Mucosa of descending colon (tissue), 3 donors: Measurements from ENCODE around the gene DENND2A. TPM values are rescaled to one million over a fixed set of nuclear protein-coding genes. Genes with fewer than 3 reads are reported as not detected.
"Not testable (repeated sequence)": the region's sequence is repeated elsewhere in the genome, so short reads cannot be mapped to it uniquely, and the experiment has no call there.

Experiments
- ATAC-seq: fragments of 200-7000 bp; cut with Tn5 transposase; one replicate; pipeline ENCODE4 v1.9.1; 2020; ENCODE audit warnings: mild to moderate bottlenecking, moderate library complexity
- DNase-seq, 3 donors: peaks; one replicate each; pipeline ENCODE4 v3.0.0-alpha.2; 2020
- H3K36me3 ChIP-seq: fragments of 200-600 bp; one replicate; pipeline ENCODE4 v1.8.0; 2021; ENCODE audit warnings: low read depth, mild to moderate bottlenecking
- H3K4me1 ChIP-seq: fragments of 200-600 bp; one replicate; pipeline ENCODE4 v1.8.0; 2021; ENCODE audit warnings: low read depth, mild to moderate bottlenecking
- H3K4me3 ChIP-seq: fragments of 200-600 bp; one replicate; pipeline ENCODE4 v1.8.0; 2021; ENCODE audit warnings: mild to moderate bottlenecking
- H3K9me3 ChIP-seq: fragments of 200-600 bp; one replicate; pipeline ENCODE4 v1.8.0; 2021; ENCODE audit warnings: mild to moderate bottlenecking
- intact Hi-C, 2 donors: fragments of 100-400 bp; cut with DNase I in 1 of 2; cut with micrococcal nuclease in 1 of 2; formaldehyde crosslinking; loops; one replicate each; pipeline versions ENCODE4 v1.11.0 to v1.11.1; 2022; cut with DNase I, micrococcal nuclease
- total RNA-seq, 3 donors: library from RNA; stranded (reverse); fragmentation: NEBNext Ultra II Directional in 2 of 3; extraction: Animal tissue kit (Norgen Biotek cat#: 25700) in 2 of 3; gene quantifications; one replicate each; pipeline versions ENCODE4 v1.2.1 to v1.2.4, GENCODE V29; 2021 to 2023
- TF ChIP-seq, protein P1 (sequence below): fragments of 200-600 bp; IDR thresholded peaks from one replicate; pipeline ENCODE4 v1.8.0; 2022; ENCODE audit warnings: antibody characterized with exemption, mild to moderate bottlenecking
- donor health status: DM: no; HTN: no; CAD: no; lungs with moderate emphysema.
- donor health status: DM: no; HTN: no; CAD: no.
- donor health status: DM: no; HTN: yes; CAD: no.

Gene DENND2A
- total RNA-seq, 3 donors from 2014 or later: 8.4 to 17.7 (median 10.1) TPM

DNA sequence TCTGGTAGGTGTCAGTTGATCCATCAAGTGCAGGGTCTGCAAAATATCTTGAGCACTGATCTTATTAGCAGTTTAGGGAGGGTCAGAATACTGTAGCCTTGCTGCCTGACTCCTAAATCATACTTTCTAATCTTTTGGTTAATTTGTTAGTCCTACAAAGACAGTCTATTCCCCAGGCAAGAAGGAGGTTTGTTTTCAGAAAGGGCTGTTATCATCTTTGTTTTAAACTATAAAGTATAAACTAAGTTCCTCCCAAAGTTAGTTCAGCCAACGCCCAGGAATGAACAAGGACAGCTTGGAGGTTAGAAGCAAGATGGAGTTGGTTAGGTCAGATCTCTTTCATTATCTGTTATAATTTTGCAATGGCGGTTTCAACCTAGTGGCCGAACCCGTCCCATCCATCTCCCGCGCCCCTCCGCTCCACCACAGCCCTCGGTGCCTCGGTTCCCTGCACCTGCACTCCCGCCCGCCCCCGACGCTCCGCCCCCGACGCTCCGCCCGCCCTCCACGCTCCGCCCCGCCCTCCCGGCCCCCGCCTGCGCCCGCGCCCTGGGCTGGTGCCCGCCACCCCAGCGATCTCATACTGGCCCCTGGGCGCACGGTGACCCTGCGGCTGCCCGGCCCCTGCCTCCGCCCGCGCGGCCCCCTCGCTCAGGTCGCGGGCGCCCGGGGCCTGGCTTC lies 31.9 kb upstream of the DENND2A start, which contains the start of gene ADCK2:
TSS of gene ADCK2 (plus strand) at position 564 of the 681 bp plus-strand sequence. CDS start 386 bp downstream, outside the sequence.
- ATAC-seq: peak; percentile 80
- intact Hi-C loops: no loop called here
- H3K4me3 ChIP-seq: peak within 1 kb of the TSS; percentile 39
- peak; percentile 81 to 87 (median 81) for DNase-seq
- peaks cover 24% of the 10 kb centered on the region for H3K4me1 ChIP-seq
- TF ChIP-seq, protein P1, sequence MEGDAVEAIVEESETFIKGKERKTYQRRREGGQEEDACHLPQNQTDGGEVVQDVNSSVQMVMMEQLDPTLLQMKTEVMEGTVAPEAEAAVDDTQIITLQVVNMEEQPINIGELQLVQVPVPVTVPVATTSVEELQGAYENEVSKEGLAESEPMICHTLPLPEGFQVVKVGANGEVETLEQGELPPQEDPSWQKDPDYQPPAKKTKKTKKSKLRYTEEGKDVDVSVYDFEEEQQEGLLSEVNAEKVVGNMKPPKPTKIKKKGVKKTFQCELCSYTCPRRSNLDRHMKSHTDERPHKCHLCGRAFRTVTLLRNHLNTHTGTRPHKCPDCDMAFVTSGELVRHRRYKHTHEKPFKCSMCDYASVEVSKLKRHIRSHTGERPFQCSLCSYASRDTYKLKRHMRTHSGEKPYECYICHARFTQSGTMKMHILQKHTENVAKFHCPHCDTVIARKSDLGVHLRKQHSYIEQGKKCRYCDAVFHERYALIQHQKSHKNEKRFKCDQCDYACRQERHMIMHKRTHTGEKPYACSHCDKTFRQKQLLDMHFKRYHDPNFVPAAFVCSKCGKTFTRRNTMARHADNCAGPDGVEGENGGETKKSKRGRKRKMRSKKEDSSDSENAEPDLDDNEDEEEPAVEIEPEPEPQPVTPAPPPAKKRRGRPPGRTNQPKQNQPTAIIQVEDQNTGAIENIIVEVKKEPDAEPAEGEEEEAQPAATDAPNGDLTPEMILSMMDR: no peak
- no peaks in the 10 kb centered on the region for H3K36me3 ChIP-seq
- H3K9me3 ChIP-seq: no peaks in the 10 kb centered on the region

DNA sequence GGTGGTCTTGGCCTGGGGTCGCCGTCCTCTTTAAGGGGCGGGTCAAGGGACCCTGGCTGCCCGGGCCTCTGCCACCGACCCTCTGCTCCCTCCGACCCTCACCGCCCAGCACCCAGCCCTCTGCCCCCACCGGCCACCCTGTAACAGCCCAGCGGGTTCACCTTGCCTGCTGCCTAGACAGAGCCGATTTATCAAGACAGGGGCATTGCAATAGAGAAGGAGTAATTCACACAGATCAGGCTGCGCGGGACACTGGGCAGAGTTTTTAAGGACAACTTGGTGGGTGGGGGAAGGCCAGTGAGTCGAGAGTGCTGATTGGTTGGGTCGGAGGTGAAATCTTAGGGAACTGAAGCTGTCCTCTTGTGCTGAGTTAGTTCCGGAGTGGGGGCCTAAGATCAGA lies 31.4 kb upstream of the DENND2A start:
- ATAC-seq (no peak), DNase-seq (peak in 2 of 3 donors; percentile 43 to 64)
- intact Hi-C loops: no loop called here
- H3K9me3 ChIP-seq: no peaks in the 10 kb centered on the region
- H3K36me3 ChIP-seq: no peaks in the 10 kb centered on the region
- TF ChIP-seq, protein P1: no peak
- no peak overlapping the region for H3K4me3 ChIP-seq
- H3K4me1 ChIP-seq: peaks cover 24% of the 10 kb centered on the region

DNA sequence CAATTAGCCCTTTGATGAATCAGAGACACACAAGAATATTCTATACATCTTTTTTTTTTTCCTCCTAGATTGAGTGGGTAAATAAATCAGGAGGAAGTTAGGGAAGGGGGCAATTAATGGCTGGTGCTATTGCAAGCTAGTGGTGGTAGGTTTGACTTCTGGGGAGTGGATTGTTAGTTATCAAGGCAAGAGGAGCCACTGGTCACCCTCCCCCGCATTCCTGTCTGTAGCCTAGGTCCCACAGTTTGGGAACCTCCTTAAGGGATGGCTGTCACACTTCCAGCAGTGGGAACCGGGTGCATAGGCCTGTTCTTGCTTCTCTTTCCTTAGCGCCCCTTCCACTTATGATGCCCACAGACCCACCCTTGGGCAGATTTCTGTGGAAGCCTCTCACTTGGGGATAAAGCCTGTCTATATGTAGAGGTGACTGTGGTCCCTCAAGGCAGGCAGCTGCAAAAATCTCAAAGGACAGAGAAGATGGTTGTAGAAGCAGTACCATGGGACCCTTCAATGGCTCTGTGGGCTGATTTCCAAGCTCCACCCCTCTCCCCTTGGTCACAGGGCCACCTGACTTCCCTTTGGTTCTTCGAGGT lies 29.8 kb upstream of the DENND2A start:
- no peaks in the 10 kb centered on the region for H3K9me3 ChIP-seq

DNA sequence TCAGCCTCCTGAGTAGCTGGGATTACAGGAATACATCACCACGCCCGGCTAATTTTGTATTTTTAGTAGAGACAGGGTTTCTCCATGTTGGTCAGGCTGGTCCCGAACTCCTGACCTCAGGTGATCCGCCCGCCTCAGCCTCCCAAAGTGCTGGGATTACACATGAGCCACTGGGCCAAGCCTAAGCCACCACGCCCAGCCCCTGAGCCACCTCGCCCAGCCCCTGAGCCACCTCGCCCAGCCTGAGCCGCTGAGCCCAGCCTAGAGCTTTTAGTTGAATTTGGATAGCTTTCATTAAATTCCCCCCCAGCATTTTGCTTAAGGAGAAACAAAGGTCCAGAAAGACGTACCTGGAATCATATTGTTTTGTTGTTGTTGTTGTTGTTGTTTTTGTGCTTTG lies 29.2 kb upstream of the DENND2A start:
- H3K4me3 ChIP-seq, H3K36me3 ChIP-seq, intact Hi-C loops, ATAC-seq, H3K9me3 ChIP-seq: not testable (repeated sequence)
- peaks cover 18% of the 10 kb centered on the region for H3K4me1 ChIP-seq
- DNase-seq: peak in 1 of 3 donors; percentile 27

More for the DNA sequence above, 29.8 kb upstream of the DENND2A start:
- intact Hi-C loops: no loop called here
- DNase-seq (peak in 1 of 3 donors; percentile 11), ATAC-seq (no peak)
- H3K36me3 ChIP-seq: no peaks in the 10 kb centered on the region
- TF ChIP-seq, protein P1: no peak
- no peak overlapping the region for H3K4me3 ChIP-seq
- peaks cover 23% of the 10 kb centered on the region for H3K4me1 ChIP-seq

DNA sequence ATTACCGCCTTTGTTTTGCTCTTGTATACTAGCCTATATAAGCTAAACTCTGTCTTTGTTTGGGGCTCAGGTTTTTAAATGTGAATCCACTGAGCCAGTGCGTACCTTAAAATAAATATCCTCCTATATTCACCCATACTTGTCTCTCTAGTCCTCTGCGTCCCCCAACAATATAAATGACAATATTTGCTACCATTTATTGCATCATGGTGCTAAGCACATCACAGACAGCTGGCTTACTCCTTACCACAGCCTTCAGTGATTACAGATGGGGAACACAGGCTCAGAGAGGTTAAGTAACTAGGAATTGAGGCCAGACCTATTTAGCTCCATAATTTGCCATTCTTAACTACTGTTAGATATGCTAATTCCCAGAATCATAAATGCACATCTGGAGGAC lies 28.7 kb upstream of the DENND2A start:
- intact Hi-C loops: no loop called here
- H3K36me3 ChIP-seq: no peaks in the 10 kb centered on the region
- H3K9me3 ChIP-seq: no peaks in the 10 kb centered on the region
- ATAC-seq: no peak
- peaks cover 13% of the 10 kb centered on the region for H3K4me1 ChIP-seq
- DNase-seq: no peak
- TF ChIP-seq, protein P1: no peak
- no peak overlapping the region for H3K4me3 ChIP-seq

DNA sequence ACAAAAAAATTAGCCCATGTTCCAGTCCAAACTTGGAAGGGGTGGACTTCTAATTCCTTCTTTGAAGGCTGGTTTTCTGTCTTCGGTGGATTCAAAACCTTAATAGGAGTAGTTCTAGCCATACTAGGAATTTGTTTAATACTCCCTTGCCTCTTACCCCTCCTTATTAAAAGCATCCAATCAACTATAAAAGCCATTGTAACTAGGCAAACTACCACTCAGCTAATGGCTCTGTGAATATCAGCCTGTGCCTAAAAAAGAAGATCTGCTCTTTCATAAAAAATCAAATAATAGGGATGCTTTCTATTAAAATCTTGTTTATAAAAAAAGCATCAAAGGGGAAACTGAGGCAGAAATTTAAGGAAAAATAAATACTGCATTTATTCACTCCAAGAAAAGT lies 28.0 kb upstream of the DENND2A start:
- no peak for ATAC-seq
- DNase-seq: no peak
- Histone ChIP-seq H3K36me3 (no peaks in the 10 kb centered on the region), H3K4me3 (no peak overlapping the region), H3K9me3 (no peaks in the 10 kb centered on the region), H3K4me1 (peaks cover 7% of the 10 kb centered on the region)
- intact Hi-C loops: no loop called here
- TF ChIP-seq, protein P1: no peak
